Hepatocyte (in vitro differentiated cells): ENCODE measurements around the gene HRAS. TPM values are rescaled to one million over a fixed set of nuclear protein-coding genes. Genes with fewer than 3 reads are reported as not detected.
A peak's percentile ranks its signal among the peaks of the same experiment; 100 is the strongest.

Experiments
- DNase-seq: peaks from one replicate; pipeline ENCODE4 v3.0.0-alpha.2; 2016; ENCODE audit warnings: low spot score
- H2AFZ ChIP-seq: fragments of 200-600 bp; sonication (generic); 2 replicates; pipeline ENCODE4 v1.6.0; 2016; ENCODE audit warnings: antibody characterized with exemption, mild to moderate bottlenecking
- H3K27ac ChIP-seq: fragments of 200-600 bp; sonication (generic); 2 replicates; pipeline ENCODE4 v1.5.1; 2016; ENCODE audit warnings: mild to moderate bottlenecking
- H3K27me3 ChIP-seq: fragments of 200-600 bp; sonication (generic); 2 replicates; pipeline ENCODE4 v1.6.1; 2016
- H3K36me3 ChIP-seq: fragments of 200-600 bp; sonication (generic); replicated peaks from 2 replicates; pipeline ENCODE4 v1.5.1; 2016; ENCODE audit warnings: low read depth; ENCODE audit not compliant: insufficient read depth
- H3K4me1 ChIP-seq: fragments of 200-600 bp; sonication (generic); 2 replicates; pipeline ENCODE4 v1.5.1; 2016; ENCODE audit warnings: mild to moderate bottlenecking, moderate library complexity; ENCODE audit not compliant: insufficient read depth
- H3K4me2 ChIP-seq: fragments of 200-600 bp; sonication (generic); 2 replicates; pipeline ENCODE4 v1.6.0; 2016
- H3K4me3 ChIP-seq: fragments of 200-600 bp; sonication (generic); 2 replicates; pipeline ENCODE4 v1.5.1; 2016; ENCODE audit warnings: mild to moderate bottlenecking
- H3K79me2 ChIP-seq: fragments of 200-600 bp; sonication (generic); 2 replicates; pipeline ENCODE4 v1.6.0; 2017; ENCODE audit warnings: mild to moderate bottlenecking
- H3K9me2 ChIP-seq: fragments of 200-600 bp; sonication (generic); replicated peaks from 2 replicates; pipeline ENCODE4 v1.6.0; 2017; ENCODE audit warnings: mild to moderate bottlenecking; ENCODE audit not compliant: insufficient read depth
- H3K9me3 ChIP-seq: fragments of 200-600 bp; sonication (generic); 2 replicates; pipeline ENCODE4 v1.5.1; 2016; ENCODE audit warnings: low read depth, mild to moderate bottlenecking
- H4K20me1 ChIP-seq: fragments of 200-600 bp; sonication (generic); 2 replicates; pipeline ENCODE4 v1.6.0; 2016; ENCODE audit warnings: mild to moderate bottlenecking; ENCODE audit not compliant: insufficient read depth, poor library complexity, severe bottlenecking
- CTCF ChIP-seq: fragments of 200-600 bp; sonication (generic); IDR thresholded peaks from 2 replicates; pipeline ENCODE4 v1.5.1; 2016; ENCODE audit warnings: antibody characterized with exemption, mild to moderate bottlenecking; ENCODE audit not compliant: poor library complexity
- EZH2 ChIP-seq: fragments of 200-600 bp; sonication (generic); IDR thresholded peaks from 2 replicates; pipeline ENCODE4 v1.6.1; 2016; ENCODE audit warnings: antibody characterized with exemption, mild to moderate bottlenecking, borderline replicate concordance
- EZH2phosphoT487 ChIP-seq: fragments of 200-600 bp; sonication (generic); IDR thresholded peaks from one replicate; pipeline ENCODE4 v1.6.1; 2018; ENCODE audit warnings: antibody characterized with exemption, mild to moderate bottlenecking, low read depth, moderate library complexity; ENCODE audit not compliant: unreplicated experiment, severe bottlenecking
- WGBS: methylation state at CpG from one replicate; pipeline ENCODE4 v1.1.6; 2016; ENCODE audit warnings: low lambda C conversion rate; ENCODE audit errors: missing lambda C conversion rate; 5-methylcytosine and 5-hydroxymethylcytosine counted together
- polyA plus RNA-seq: library from polyadenylated mRNA; unstranded; fragments of >200 nt; fragmentation: Nextera tagmentation; extraction: Ambion mirVana; gene quantifications from 2 replicates; pipeline ENCODE4 v1.2.1, GENCODE V29; 2016
- total RNA-seq: library from RNA; depleted of rRNA; stranded (reverse); fragments of >200 nt; gene quantifications from 2 replicates; pipeline ENCODE4 v1.2.3, GENCODE V29; 2014

Gene HRAS
- total and polyA plus RNA-seq, 2 experiments from 2014 or later = 28.4 to 57.9 TPM

GRCh38 chr11:561148-562003 is 26.0 kb upstream of the HRAS start:
- WGBS = 14% methylated on average over 40 of the region's 67 CpGs
- H3K36me3 ChIP-seq = no peaks in the 10 kb centered on the region
- H3K4me2 ChIP-seq = peak overlapping the region; percentile 86
- peak overlapping the region; percentile 94 for H3K27ac ChIP-seq
- H2AFZ ChIP-seq = peak overlapping the region; percentile 52
- H3K27me3 ChIP-seq = peaks cover 17% of the 10 kb centered on the region
- H3K4me1 ChIP-seq = peaks cover 25% of the 10 kb centered on the region
- H3K4me3 ChIP-seq = peak overlapping the region; percentile 69
- H3K9me2 ChIP-seq = no peaks in the 10 kb centered on the region
- TF ChIP-seq EZH2 (no peak), CTCF (no peak), EZH2phosphoT487 (no peak)
- no peaks in the 10 kb centered on the region for H4K20me1 ChIP-seq
- peak; percentile 90 for DNase-seq
- H3K79me2 ChIP-seq = peaks cover 17% of the 10 kb centered on the region
- H3K9me3 ChIP-seq = no peaks in the 10 kb centered on the region

GRCh38 chr11:560305-561147 is 25.1 kb upstream of the HRAS start, which contains the start of the genes LMNTD2 and RASSF7:
Gene LMNTD2, minus strand, starts transcription at chr11:560738. Its CDS starts 22 bp downstream, at chr11:560716.
Gene RASSF7, plus strand, starts transcription at chr11:560970. Its CDS starts 799 bp downstream, at chr11:561769.
- Histone ChIP-seq H2AFZ (peak within 1 kb of the TSS; percentile 60), H3K27ac (peak within 1 kb of the TSS; percentile 96), H4K20me1 (no peaks in the 10 kb centered on the region), H3K27me3 (peaks cover 23% of the 10 kb centered on the region), H3K9me2 (no peaks in the 10 kb centered on the region), H3K4me1 (peaks cover 28% of the 10 kb centered on the region), H3K9me3 (no peaks in the 10 kb centered on the region), H3K4me2 (peak within 1 kb of the TSS; percentile 97), H3K4me3 (peak within 1 kb of the TSS; percentile 69), H3K36me3 (no peaks in the 10 kb centered on the region), H3K79me2 (peaks cover 17% of the 10 kb centered on the region)
- 2% methylated on average over 38 of the region's 95 CpGs for WGBS
- TF ChIP-seq EZH2 = no peak
- TF ChIP-seq EZH2phosphoT487 = no peak
- TF ChIP-seq CTCF = no peak
- DNase-seq = peak; percentile 98

- Histone ChIP-seq H3K9me3 (no peaks in the 10 kb centered on the region), H3K4me2 (peak overlapping the region; percentile 97), H3K27me3 (peaks cover 24% of the 10 kb centered on the region), H3K9me2 (no peaks in the 10 kb centered on the region), H3K4me1 (peaks cover 33% of the 10 kb centered on the region), H2AFZ (peak overlapping the region; percentile 60), H3K4me3 (no peak overlapping the region), H3K36me3 (no peaks in the 10 kb centered on the region), H4K20me1 (no peaks in the 10 kb centered on the region), H3K27ac (peak overlapping the region; percentile 96), H3K79me2 (peaks cover 17% of the 10 kb centered on the region)
- no peak for DNase-seq
- TF ChIP-seq EZH2 (no peak), CTCF (no peak), EZH2phosphoT487 (no peak)
- WGBS = 63% methylated on average over 17 of the region's 18 CpGs
Observed at GRCh38 chr11:559712-560304, 24.4 kb upstream of the HRAS start.
